Measurements from ENCODE around the gene ADD1. TPM values are rescaled to one million over a fixed set of nuclear protein-coding genes. Genes with fewer than 3 reads are reported as not detected.

The ADD1 gene
- total and polyA plus RNA-seq, 7 experiments from 2014 or later = 152 to 300 (median 260) TPM

DNA sequence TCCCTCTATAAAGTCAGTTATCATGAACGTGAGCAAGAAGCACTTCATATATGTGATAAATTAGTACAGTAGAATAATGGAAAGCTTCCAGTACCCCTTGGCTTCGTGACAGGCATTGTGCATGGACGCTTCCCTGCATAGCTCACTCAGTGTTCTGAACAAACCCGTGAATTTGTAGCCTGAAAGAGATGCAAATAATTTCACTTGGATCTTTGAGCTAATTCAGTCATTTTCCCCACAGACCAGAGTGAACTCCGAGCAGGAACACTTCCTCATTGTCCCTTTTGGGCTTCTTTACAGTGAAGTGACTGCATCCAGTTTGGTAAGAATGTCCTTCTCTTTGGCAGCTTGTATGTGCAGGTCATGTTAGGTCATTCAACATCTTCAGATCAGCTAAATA, 50.1 kb downstream of the ADD1 start:
- CTCF ChIA-PET = no interaction called here
- H3K36me3 Mint-ChIP-seq = peaks cover 9 to 33% (median 15%) of the 10 kb centered on the region in 5 donors

DNA sequence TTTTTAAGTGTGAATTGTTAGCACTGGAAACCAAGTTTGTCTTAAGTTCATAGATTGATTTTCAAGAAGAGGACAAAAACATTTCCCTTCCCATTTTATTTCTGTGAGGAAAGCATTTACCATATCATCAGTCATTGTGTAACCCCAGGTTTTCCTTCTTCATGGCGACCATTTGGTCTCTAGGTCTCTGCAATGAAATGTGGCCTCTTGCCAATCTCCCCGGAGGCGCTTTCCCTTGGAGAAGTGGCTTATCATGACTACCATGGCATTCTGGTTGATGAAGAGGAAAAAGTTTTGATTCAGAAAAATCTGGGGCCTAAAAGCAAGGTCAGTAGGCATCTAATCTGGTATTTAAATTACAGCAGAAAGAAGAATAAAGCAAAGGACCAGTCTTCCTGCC, 54.4 kb downstream of the ADD1 start:
- CTCF ChIA-PET = no interaction called here
- H3K4me3 ChIP-seq (ENCODE audit: low read length) = no peak overlapping the region
- H3K27me3 ChIP-seq (ENCODE audit: control insufficient read depth in 2 of 2, insufficient read depth in 2 of 2, low read length in 2 of 2) = no peaks in the 10 kb centered on the region
- ATAC-seq (no peak), DNase-seq (no peak)
- peaks cover 38 to 85% (median 43%) of the 10 kb centered on the region in 3 experiments for H3K36me3 ChIP-seq (ENCODE audit: control insufficient read depth in 2 of 3, insufficient read depth in 3 of 3, low read length in 3 of 3)
- H3K9me3 Mint-ChIP-seq = peaks cover 0 to 1% (median 0%) of the 10 kb centered on the region in 11 donors
- peaks cover 27 to 49% (median 29%) of the 10 kb centered on the region in 5 donors for H3K36me3 Mint-ChIP-seq
- H3K4me3 Mint-ChIP-seq = no peak overlapping the region
- no peaks in the 10 kb centered on the region for H3K4me1 ChIP-seq (ENCODE audit: control insufficient read depth in 2 of 2, insufficient read depth in 2 of 2, low read length in 2 of 2)
- H3K27me3 Mint-ChIP-seq = no peaks in the 10 kb centered on the region
- no peaks in the 10 kb centered on the region for H3K9me3 ChIP-seq (ENCODE audit: control insufficient read depth in 2 of 3, low read length in 3 of 3)
- intact Hi-C loops (cut with micrococcal nuclease) = no loop called here
- H3K27ac ChIP-seq (ENCODE audit: low read depth, low read length) = no peak overlapping the region
- POLR2A ChIA-PET = no interaction called here
- peak overlapping the region in 6 of 9 donors; percentile 10 to 59 (median 40) for H3K27ac Mint-ChIP-seq
- H3K4me1 Mint-ChIP-seq = peaks cover 0 to 6% (median 0%) of the 10 kb centered on the region in 7 donors

More for the DNA sequence above, 50.1 kb downstream of the ADD1 start:
- no peak overlapping the region for H3K27ac ChIP-seq (ENCODE audit: low read depth, low read length)
- Mint-ChIP-seq H3K9me3 (peaks cover 0 to 1% (median 0%) of the 10 kb centered on the region in 11 donors), H3K4me3 (no peak overlapping the region), H3K27me3 (no peaks in the 10 kb centered on the region), H3K4me1 (peaks cover 0 to 8% (median 4%) of the 10 kb centered on the region in 7 donors), H3K27ac (peak overlapping the region in 2 of 9 donors; percentile 11 to 59)
- POLR2A ChIA-PET = interaction anchor here (0.6 kb wide), 1 partner anchor 62 kb away, joined by 3 read pairs; no protein-coding TSS in a partner anchor
- no peaks in the 10 kb centered on the region for H3K9me3 ChIP-seq (ENCODE audit: control insufficient read depth in 2 of 3, low read length in 3 of 3)
- no peaks in the 10 kb centered on the region for H3K27me3 ChIP-seq (ENCODE audit: control insufficient read depth in 2 of 2, insufficient read depth in 2 of 2, low read length in 2 of 2)
- intact Hi-C loops (cut with micrococcal nuclease) = loop anchor here in 1 of 2 donors (1.0 kb wide), 1 partner anchor 33 kb away; no protein-coding TSS in a partner anchor
- H3K4me1 ChIP-seq (ENCODE audit: control insufficient read depth in 2 of 2, insufficient read depth in 2 of 2, low read length in 2 of 2) = no peaks in the 10 kb centered on the region
- peaks cover 19 to 56% (median 21%) of the 10 kb centered on the region in 3 experiments for H3K36me3 ChIP-seq (ENCODE audit: control insufficient read depth in 2 of 3, insufficient read depth in 3 of 3, low read length in 3 of 3)
- H3K4me3 ChIP-seq (ENCODE audit: low read length) = no peak overlapping the region
- DNase-seq (no peak), ATAC-seq (no peak)

DNA sequence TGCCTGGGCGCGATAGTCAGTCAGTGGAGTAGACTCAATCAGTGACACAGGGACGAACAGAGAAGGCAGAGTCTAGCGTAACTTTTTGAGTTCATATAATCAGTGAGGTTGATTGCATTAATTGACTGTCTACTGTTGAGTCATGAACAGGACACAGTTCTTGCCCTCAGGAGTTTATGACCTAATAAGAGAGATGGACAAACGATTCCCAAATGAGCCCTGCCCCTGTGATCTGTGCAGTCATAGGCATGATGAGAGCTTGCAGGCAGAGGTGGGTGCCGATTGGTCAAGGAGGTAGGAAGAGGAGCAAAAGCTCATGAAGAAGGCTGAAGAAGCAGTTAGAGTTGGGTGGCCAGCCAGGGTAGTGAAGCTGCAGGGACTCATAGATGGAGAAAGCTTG, 57.1 kb downstream of the ADD1 start:
- H3K27ac Mint-ChIP-seq = peak overlapping the region in 8 of 9 donors; percentile 10 to 80 (median 56)
- H3K9me3 Mint-ChIP-seq = peaks cover 0 to 1% (median 0%) of the 10 kb centered on the region in 11 donors
- H3K4me1 Mint-ChIP-seq = peaks cover 4 to 5% (median 5%) of the 10 kb centered on the region in 7 donors
- intact Hi-C loops (cut with micrococcal nuclease) = no loop called here
- H3K27me3 Mint-ChIP-seq = no peaks in the 10 kb centered on the region
- H3K4me3 Mint-ChIP-seq = no peak overlapping the region
- no peaks in the 10 kb centered on the region for H3K27me3 ChIP-seq (ENCODE audit: control insufficient read depth in 2 of 2, insufficient read depth in 2 of 2, low read length in 2 of 2)
- no peak overlapping the region for H3K4me3 ChIP-seq (ENCODE audit: low read length)
- H3K36me3 Mint-ChIP-seq = peaks cover 25 to 53% (median 28%) of the 10 kb centered on the region in 5 donors
- no peaks in the 10 kb centered on the region for H3K4me1 ChIP-seq (ENCODE audit: control insufficient read depth in 2 of 2, insufficient read depth in 2 of 2, low read length in 2 of 2)
- DNase-seq (no peak), ATAC-seq (no peak)
- H3K9me3 ChIP-seq (ENCODE audit: control insufficient read depth in 2 of 3, low read length in 3 of 3) = no peaks in the 10 kb centered on the region
- peaks cover 29 to 90% (median 34%) of the 10 kb centered on the region in 3 experiments for H3K36me3 ChIP-seq (ENCODE audit: control insufficient read depth in 2 of 3, insufficient read depth in 3 of 3, low read length in 3 of 3)
- ChIA-PET CTCF (no interaction called here), POLR2A (no interaction called here)
- H3K27ac ChIP-seq (ENCODE audit: low read depth, low read length) = no peak overlapping the region

DNA sequence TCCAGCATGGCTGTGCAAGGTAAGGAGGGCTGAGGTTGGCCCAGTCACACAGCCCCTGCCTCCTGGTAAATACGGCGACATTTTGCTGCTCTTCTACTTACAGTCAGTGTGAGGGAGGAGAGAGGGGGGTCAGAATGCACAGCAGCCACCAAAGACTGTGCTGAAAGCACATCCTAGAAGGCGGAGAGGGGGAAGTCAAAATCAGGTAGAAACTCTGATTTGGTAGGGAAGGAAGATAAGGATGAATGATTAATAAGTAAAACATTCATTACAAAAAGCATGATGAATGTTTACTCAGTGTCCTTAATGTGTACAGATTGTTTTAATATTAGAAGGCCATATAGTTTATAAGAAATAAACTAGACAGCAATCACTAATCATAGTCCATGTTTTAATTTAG, 57.5 kb downstream of the ADD1 start:
- Mint-ChIP-seq H3K9me3 (no peaks in the 10 kb centered on the region), H3K36me3 (peaks cover 25 to 52% (median 29%) of the 10 kb centered on the region in 5 donors), H3K27ac (peak overlapping the region in 7 of 9 donors; percentile 9 to 57 (median 29)), H3K4me1 (peaks cover 5 to 10% (median 9%) of the 10 kb centered on the region in 7 donors), H3K4me3 (no peak overlapping the region), H3K27me3 (no peaks in the 10 kb centered on the region)
- intact Hi-C loops (cut with micrococcal nuclease) = no loop called here
- ATAC-seq (no peak), DNase-seq (no peak)
- H3K36me3 ChIP-seq (ENCODE audit: control insufficient read depth in 2 of 3, insufficient read depth in 3 of 3, low read length in 3 of 3) = peaks cover 29 to 86% (median 34%) of the 10 kb centered on the region in 3 experiments
- H3K4me1 ChIP-seq (ENCODE audit: control insufficient read depth in 2 of 2, insufficient read depth in 2 of 2, low read length in 2 of 2) = peaks cover 1 to 3% of the 10 kb centered on the region in 2 donors
- H3K27ac ChIP-seq (ENCODE audit: low read depth, low read length) = no peak overlapping the region
- ChIA-PET POLR2A (no interaction called here), CTCF (interaction anchor here (0.7 kb wide), 1 partner anchor 56 kb away, joined by 5 read pairs; no protein-coding TSS in a partner anchor)
- no peaks in the 10 kb centered on the region for H3K27me3 ChIP-seq (ENCODE audit: control insufficient read depth in 2 of 2, insufficient read depth in 2 of 2, low read length in 2 of 2)
- no peaks in the 10 kb centered on the region for H3K9me3 ChIP-seq (ENCODE audit: control insufficient read depth in 2 of 3, low read length in 3 of 3)
- no peak overlapping the region for H3K4me3 ChIP-seq (ENCODE audit: low read length)

DNA sequence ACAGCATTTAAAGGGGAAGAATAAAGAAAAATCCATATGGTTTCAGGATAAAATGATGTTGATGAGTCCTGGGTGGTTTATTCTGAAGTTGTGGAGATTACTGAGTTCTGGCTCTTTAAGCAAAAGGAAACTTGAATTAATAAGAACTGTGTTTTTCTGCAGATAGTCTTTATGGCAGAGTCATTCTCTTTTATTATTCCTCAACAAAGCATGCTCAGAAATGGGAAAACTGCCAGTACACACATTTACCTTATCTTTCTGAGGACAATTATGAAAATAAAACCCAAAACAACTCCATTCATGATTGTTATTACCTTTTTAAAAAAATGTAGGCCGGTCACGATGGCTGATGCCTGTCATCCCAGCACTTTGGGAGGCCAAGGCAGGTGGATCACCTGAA, 58.5 kb downstream of the ADD1 start:
- Histone ChIP-seq H3K36me3 (ENCODE audit: control insufficient read depth in 2 of 3, insufficient read depth in 3 of 3, low read length in 3 of 3) (peaks cover 29 to 78% (median 36%) of the 10 kb centered on the region in 3 experiments), H3K9me3 (ENCODE audit: control insufficient read depth in 2 of 3, low read length in 3 of 3) (no peaks in the 10 kb centered on the region), H3K27ac (ENCODE audit: low read depth, low read length) (no peak overlapping the region), H3K4me3 (ENCODE audit: low read length) (no peak overlapping the region), H3K4me1 (ENCODE audit: control insufficient read depth in 2 of 2, insufficient read depth in 2 of 2, low read length in 2 of 2) (peaks cover 11 to 12% of the 10 kb centered on the region in 2 donors), H3K27me3 (ENCODE audit: control insufficient read depth in 2 of 2, insufficient read depth in 2 of 2, low read length in 2 of 2) (no peaks in the 10 kb centered on the region)
- intact Hi-C loops (cut with micrococcal nuclease) = no loop called here
- no peak overlapping the region for H3K4me3 Mint-ChIP-seq
- CTCF ChIA-PET = no interaction called here
- ATAC-seq (no peak), DNase-seq (no peak)
- POLR2A ChIA-PET = no interaction called here
- no peaks in the 10 kb centered on the region for H3K9me3 Mint-ChIP-seq
- peak overlapping the region in 6 of 9 donors; percentile 17 to 66 (median 46) for H3K27ac Mint-ChIP-seq
- H3K4me1 Mint-ChIP-seq = peaks cover 8 to 19% (median 15%) of the 10 kb centered on the region in 7 donors
- peaks cover 27 to 50% (median 29%) of the 10 kb centered on the region in 5 donors for H3K36me3 Mint-ChIP-seq
- no peaks in the 10 kb centered on the region for H3K27me3 Mint-ChIP-seq

DNA sequence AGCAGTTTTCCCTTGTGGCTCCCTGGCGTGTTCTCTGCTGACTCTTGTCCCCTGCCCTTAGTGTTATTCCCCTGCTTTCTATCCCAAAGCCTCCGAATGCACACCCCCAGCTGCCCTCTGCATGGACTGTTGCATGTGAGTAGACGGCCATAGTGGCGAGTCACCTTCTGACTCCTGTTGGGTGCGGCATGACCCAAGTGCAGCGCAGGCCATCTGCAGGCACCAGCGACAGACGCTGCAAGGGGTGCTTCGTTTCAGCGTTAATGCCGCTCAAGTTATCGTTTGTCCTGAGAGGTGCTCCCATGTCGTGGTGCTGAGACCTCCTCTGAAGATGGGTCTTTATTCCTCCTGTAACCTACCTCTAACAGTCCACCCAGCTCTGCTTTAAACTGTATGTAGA, 61.9 kb downstream of the ADD1 start:
- ChIA-PET CTCF (interaction anchor here (0.5 kb wide), 1 partner anchor 57 kb away, joined by 3 read pairs; no protein-coding TSS in a partner anchor), POLR2A (interaction anchor here (1.0 kb wide), 1 partner anchor 30 kb away, joined by 5 read pairs; no protein-coding TSS in a partner anchor)
- H3K4me3 Mint-ChIP-seq = no peak overlapping the region
- H3K4me1 Mint-ChIP-seq = peaks cover 11 to 29% (median 22%) of the 10 kb centered on the region in 7 donors
- H3K27me3 Mint-ChIP-seq = no peaks in the 10 kb centered on the region
- Histone ChIP-seq H3K27me3 (ENCODE audit: control insufficient read depth in 2 of 2, insufficient read depth in 2 of 2, low read length in 2 of 2) (no peaks in the 10 kb centered on the region), H3K27ac (ENCODE audit: low read depth, low read length) (peak overlapping the region; percentile 50), H3K4me3 (ENCODE audit: low read length) (no peak overlapping the region), H3K4me1 (ENCODE audit: control insufficient read depth in 2 of 2, insufficient read depth in 2 of 2, low read length in 2 of 2) (peaks cover 15 to 20% of the 10 kb centered on the region in 2 donors), H3K36me3 (ENCODE audit: control insufficient read depth in 2 of 3, insufficient read depth in 3 of 3, low read length in 3 of 3) (peaks cover 11 to 80% (median 19%) of the 10 kb centered on the region in 3 experiments), H3K9me3 (ENCODE audit: control insufficient read depth in 2 of 3, low read length in 3 of 3) (no peaks in the 10 kb centered on the region)
- no peak for DNase-seq
- intact Hi-C loops (cut with micrococcal nuclease) = no loop called here
- peaks cover 6 to 45% (median 25%) of the 10 kb centered on the region in 5 donors for H3K36me3 Mint-ChIP-seq
- peak overlapping the region in 8 of 9 donors; percentile 62 to 91 (median 74) for H3K27ac Mint-ChIP-seq
- no peaks in the 10 kb centered on the region for H3K9me3 Mint-ChIP-seq
- ATAC-seq = no peak
